Gastroesophageal sphincter (tissue), 3 donors: ENCODE data around the gene TRIP11.

Experiments
- POLR2A ChIP-seq, 2 donors: fragments of 450-650 bp; IDR thresholded peaks; one replicate each; pipeline ENCODE4 v1.6.1; 2017; ENCODE audit warnings: antibody characterized with exemption in 2 of 2, mild to moderate bottlenecking in 2 of 2, moderate library complexity in 1 of 2
- TF ChIP-seq, protein P1 (sequence below), 4 experiments: fragments of 200-600 bp in 2 of 4; fragments of 450-650 bp in 2 of 4; sonication (generic) in 1 of 4; IDR thresholded peaks; one replicate each; pipeline ENCODE4 v1.5.1; 2017 to 2019; ENCODE audit warnings: antibody characterized with exemption in 4 of 4, mild to moderate bottlenecking in 2 of 4, moderate library complexity in 2 of 4

DNA sequence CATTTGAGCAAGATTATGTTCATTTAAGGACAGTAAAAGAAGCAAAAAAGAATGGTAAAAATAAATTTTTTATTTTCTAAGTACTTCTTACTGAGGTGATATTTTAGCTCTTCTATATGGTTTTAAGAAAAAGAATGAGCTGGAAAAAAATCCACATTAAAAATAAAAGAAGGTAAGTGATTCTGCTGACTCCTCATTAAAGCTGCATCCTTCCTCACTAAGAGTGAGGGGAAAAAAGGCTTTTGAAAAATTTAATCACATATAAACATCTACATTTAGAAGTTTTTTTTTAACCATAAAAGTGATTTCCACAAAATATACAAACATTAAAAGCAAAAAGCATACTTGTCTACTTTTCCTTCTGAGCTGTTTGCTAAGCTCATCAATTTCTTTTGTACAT, 64.1 kb downstream of the TRIP11 start:
- TF ChIP-seq POLR2A (IDR thresholded peaks at IDR 0.05), result no peak
- TF ChIP-seq, protein P1, sequence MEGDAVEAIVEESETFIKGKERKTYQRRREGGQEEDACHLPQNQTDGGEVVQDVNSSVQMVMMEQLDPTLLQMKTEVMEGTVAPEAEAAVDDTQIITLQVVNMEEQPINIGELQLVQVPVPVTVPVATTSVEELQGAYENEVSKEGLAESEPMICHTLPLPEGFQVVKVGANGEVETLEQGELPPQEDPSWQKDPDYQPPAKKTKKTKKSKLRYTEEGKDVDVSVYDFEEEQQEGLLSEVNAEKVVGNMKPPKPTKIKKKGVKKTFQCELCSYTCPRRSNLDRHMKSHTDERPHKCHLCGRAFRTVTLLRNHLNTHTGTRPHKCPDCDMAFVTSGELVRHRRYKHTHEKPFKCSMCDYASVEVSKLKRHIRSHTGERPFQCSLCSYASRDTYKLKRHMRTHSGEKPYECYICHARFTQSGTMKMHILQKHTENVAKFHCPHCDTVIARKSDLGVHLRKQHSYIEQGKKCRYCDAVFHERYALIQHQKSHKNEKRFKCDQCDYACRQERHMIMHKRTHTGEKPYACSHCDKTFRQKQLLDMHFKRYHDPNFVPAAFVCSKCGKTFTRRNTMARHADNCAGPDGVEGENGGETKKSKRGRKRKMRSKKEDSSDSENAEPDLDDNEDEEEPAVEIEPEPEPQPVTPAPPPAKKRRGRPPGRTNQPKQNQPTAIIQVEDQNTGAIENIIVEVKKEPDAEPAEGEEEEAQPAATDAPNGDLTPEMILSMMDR (IDR thresholded peaks at IDR 0.05), result no peak
